HG02840 (cell line): ENCODE data around the gene ATG4C.

ENCODE experiments used
- ATAC-seq: cut with Tn5 transposase; IDR thresholded peaks from one replicate; pipeline ENCODE4 v1.9.1; 2021; ENCODE audit warnings: mild to moderate bottlenecking, moderate library complexity, moderate number of reproducible peaks; ENCODE audit not compliant: unreplicated experiment, low FRiP score

ATG4C gene

GRCh38 chr1:62897788-62898187, 113.9 kb downstream of the ATG4C start:
- ATAC-seq: no peak

- ATAC-seq: no peak
These were observed 116.6 kb downstream of the ATG4C start for GRCh38 chr1:62900566-62900965.

- ATAC-seq: no peak
These were observed 117.7 kb downstream of the ATG4C start for GRCh38 chr1:62901650-62902049.

DNA sequence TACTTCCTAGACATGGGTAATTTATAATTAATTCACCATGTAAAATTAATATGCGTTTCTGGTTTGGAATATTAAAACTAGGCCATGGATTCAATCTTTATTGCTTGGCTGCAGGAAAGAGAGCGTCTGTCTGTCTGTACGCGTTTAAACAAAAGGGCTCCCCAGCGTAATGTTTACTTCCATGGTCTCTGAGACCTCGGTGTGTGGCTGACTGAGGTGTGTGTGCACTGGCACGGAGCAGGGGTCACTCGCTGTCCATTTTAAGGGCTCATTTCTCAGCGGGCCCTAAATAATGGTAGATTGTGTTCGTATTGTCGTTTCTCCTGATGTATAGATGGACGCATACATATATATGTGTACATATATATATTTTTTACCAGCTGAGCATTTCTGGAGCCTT, 119.6 kb downstream of the ATG4C start:
- no peak for ATAC-seq

DNA sequence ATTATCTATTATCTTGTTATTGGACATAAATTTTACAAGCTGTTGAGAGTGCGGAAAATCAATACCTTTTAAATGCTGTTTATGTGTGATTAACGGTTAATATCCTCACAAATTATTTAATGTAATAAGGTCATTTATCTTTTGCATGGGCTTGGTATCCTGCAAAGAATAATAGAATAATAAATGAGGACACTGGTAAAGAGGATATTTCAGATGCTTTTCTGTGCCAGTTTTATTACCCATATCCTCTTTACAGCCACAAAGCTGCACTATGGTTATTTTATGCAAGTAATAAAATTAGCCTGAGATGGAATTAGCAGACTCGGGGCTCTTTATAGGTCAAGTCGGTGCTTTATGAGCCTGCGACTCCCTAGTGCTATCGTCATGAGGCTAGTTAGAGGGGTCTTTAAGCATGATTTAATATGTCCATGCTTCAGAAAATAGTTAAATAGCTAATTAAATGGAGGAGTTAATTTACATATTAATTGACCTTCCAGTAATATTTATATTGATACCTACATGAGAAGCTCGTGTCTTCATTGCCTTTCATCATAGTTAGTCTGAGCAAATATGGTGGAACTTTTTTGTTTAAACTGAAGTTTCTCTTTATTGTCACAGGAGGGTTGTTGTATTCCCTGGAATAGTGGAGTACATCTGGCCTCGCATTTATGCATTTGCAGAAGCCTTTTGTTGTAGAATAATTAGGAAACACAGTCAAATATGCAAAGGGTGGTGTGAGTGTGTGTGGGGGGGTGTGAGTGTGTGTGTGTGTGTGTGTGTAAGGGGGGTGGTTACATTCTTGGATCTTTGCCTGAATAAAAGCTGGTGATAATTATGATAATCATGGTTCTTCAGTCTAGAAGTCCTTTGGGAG, 120.3 kb downstream of the ATG4C start:
- no peak for ATAC-seq

GRCh38 chr1:62904856-62905225, 120.9 kb downstream of the ATG4C start:
- no peak for ATAC-seq

- no peak for ATAC-seq
These were observed 121.4 kb downstream of the ATG4C start for GRCh38 chr1:62905309-62905708.

GRCh38 chr1:62905872-62906271, 121.9 kb downstream of the ATG4C start:
- no peak for ATAC-seq

DNA sequence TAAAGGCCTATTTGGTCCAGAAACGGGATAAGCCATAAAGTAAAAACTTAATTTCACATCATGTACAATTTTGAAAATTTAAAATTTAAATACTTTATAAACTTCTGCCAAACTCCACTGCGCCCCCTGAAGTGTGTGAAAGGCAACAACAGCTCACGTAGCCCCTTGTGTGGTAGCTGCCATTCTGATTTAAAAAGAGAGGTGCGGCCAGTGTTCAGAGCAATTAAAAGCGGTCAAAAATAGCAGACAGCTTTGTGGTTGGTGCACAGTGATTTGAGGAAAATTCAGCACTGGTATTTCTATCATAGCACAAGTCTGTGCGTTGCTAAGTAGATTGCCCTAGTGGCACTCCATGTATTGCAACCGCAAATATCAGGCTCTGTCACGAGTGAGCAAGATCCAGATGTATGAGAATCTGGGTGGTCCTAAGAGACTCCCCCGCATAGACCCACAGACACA, 122.5 kb downstream of the ATG4C start:
- ATAC-seq: no peak

DNA sequence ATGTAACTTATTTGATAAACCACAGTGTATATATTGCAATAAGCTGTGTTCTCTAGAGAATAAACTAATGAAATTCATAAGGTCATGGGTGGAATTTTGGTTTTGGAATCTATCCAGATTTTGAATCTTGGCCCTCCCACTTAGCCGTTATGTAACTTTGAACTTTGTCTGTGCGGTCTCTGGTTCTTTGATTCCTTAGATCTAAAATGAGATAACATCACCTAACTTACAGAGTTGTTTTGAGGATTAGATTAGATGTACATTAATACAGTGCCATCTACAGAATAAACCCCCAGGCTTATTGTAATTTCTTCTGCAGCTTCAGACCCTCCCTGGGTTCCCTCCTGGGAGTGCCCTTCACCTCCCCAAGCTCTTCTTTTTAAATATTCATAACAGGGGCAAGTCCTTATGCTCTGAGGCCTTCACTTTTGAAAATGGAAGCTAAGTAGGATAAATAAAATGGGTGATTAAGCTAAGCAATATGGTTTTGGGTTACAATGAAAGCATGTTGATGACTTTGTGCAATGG, 124.3 kb downstream of the ATG4C start:
- ATAC-seq: no peak

DNA sequence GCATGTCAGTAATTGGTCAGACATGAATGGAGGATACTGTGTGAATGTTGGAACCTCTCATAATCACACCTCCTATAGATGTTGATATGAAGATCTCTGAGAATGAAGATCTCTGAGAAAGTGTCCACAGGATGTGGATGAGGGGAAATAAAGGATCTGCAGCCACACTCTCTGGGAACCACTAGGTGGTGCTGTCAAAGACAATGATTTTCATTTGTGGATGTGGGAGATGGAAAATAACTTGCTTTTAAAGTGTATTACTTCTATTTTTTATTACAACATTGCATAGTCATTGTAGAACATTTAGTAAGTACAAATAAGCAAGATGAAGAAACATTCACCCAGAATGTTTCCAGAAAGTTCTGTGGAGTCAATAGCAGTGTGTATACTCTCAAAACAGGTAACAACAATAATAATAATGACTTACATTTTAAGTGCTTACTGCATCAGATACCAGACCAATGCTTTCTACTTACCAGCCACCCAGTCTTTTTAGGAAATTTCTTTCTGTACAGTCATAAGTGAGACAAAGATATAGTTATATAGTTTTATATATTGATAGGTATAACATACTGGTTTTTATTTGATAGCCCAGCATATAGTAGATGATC, 128.2 kb downstream of the ATG4C start:
- ATAC-seq: no peak
